OCI-LY3 (cell line): ENCODE data around the gene NOTCH3.

Experiments used
- H2AFZ ChIP-seq: fragments of 200-600, 300-600 bp; shearing (Covaris generic); 2 replicates; pipeline ENCODE4 v1.6.0; 2014; ENCODE audit warnings: antibody characterized with exemption, low read depth, low read length
- H3K27ac ChIP-seq: fragments of 200-600, 300-600 bp; sonication (generic); 2 replicates; pipeline ENCODE4 v1.5.1; 2014; ENCODE audit warnings: mild to moderate bottlenecking, low read length, moderate library complexity, mixed read lengths
- H3K27me3 ChIP-seq: fragments of 200-600, 300-600 bp; sonication (generic); 2 replicates; pipeline ENCODE4 v1.6.1; 2014; ENCODE audit warnings: low read depth, low read length, mixed read lengths
- H3K36me3 ChIP-seq: fragments of 200-600, 300-600 bp; sonication (generic); replicated peaks from 2 replicates; pipeline ENCODE3; 2014; ENCODE audit warnings: low read depth, low read length, mixed read lengths
- H3K4me1 ChIP-seq: fragments of 300-600, 200-600 bp; sonication (generic); 2 replicates; pipeline ENCODE4 v1.6.1; 2014; ENCODE audit warnings: low read length, mixed read lengths
- H3K4me2 ChIP-seq: fragments of 200-600, 300-600 bp; sonication (generic); 2 replicates; pipeline ENCODE4 v1.6.1; 2014; ENCODE audit warnings: low read length, mixed read lengths
- H3K4me3 ChIP-seq: fragments of 300-600, 200-600 bp; sonication (generic); 2 replicates; pipeline ENCODE4 v1.5.1; 2014; ENCODE audit warnings: antibody characterized with exemption, mild to moderate bottlenecking, low read length, moderate library complexity
- H3K79me2 ChIP-seq: fragments of 300-600, 200-600 bp; shearing (Covaris generic); 2 replicates; pipeline ENCODE4 v1.6.1; 2014; ENCODE audit warnings: mild to moderate bottlenecking, low read length, mixed read lengths
- H3K9ac ChIP-seq: fragments of 300-600, 200-600 bp; shearing (Covaris generic); 2 replicates; pipeline ENCODE4 v1.6.0; 2014; ENCODE audit warnings: mild to moderate bottlenecking, low read length, moderate library complexity
- H3K9me3 ChIP-seq: fragments of 200-600, 300-600 bp; shearing (Covaris generic); 2 replicates; pipeline ENCODE4 v1.6.1; 2014; ENCODE audit warnings: low read length, mixed read lengths; ENCODE audit not compliant: insufficient read depth
- H4K20me1 ChIP-seq: fragments of 200-600, 300-600 bp; sonication (generic); 2 replicates; pipeline ENCODE4 v1.6.1; 2016; ENCODE audit warnings: low read length, mixed read lengths; ENCODE audit not compliant: insufficient read depth
- CTCF ChIP-seq: fragments of 200-600, 300-600 bp; sonication (generic); IDR thresholded peaks from 2 replicates; pipeline ENCODE4 v1.5.1; 2014; ENCODE audit warnings: antibody characterized with exemption, low read length, low read depth
- EZH2phosphoT487 ChIP-seq: fragments of 200-600 bp; shearing (Covaris generic); IDR thresholded peaks from 2 replicates; pipeline ENCODE4 v1.6.1; 2018; ENCODE audit warnings: antibody characterized with exemption, mixed run types, low read depth

The NOTCH3 gene

GRCh38 chr19:15245370-15246197 is 44.8 kb upstream of the NOTCH3 start:
- no peaks in the 10 kb centered on the region for H3K9me3 ChIP-seq
- peaks cover 26% of the 10 kb centered on the region for H3K4me1 ChIP-seq
- no peak overlapping the region for H3K4me3 ChIP-seq
- H3K36me3 ChIP-seq = peaks cover 59% of the 10 kb centered on the region
- H3K27me3 ChIP-seq = no peaks in the 10 kb centered on the region
- no peak overlapping the region for H3K27ac ChIP-seq
- peaks cover 26% of the 10 kb centered on the region for H4K20me1 ChIP-seq
- peaks cover 30% of the 10 kb centered on the region for H3K79me2 ChIP-seq
- no peak overlapping the region for H3K4me2 ChIP-seq
- no peak overlapping the region for H2AFZ ChIP-seq
- TF ChIP-seq EZH2phosphoT487 (no peak), CTCF (no peak)
- H3K9ac ChIP-seq = no peak overlapping the region

GRCh38 chr19:15244808-15245207 is 44.0 kb upstream of the NOTCH3 start:
- Histone ChIP-seq H3K4me3 (no peak overlapping the region), H3K79me2 (peaks cover 23% of the 10 kb centered on the region; the same call in 1 of the 2 replicates), H3K4me2 (no peak overlapping the region), H4K20me1 (peaks cover 19% of the 10 kb centered on the region), H3K27me3 (no peaks in the 10 kb centered on the region), H2AFZ (no peak overlapping the region), H3K27ac (no peak overlapping the region), H3K9me3 (no peaks in the 10 kb centered on the region), H3K36me3 (peaks cover 66% of the 10 kb centered on the region), H3K4me1 (peaks cover 26% of the 10 kb centered on the region), H3K9ac (no peak overlapping the region)
- no peak for TF ChIP-seq EZH2phosphoT487

- H3K79me2 ChIP-seq = peaks cover 22% of the 10 kb centered on the region; the same call in 1 of the 2 replicates
- peaks cover 71% of the 10 kb centered on the region for H3K36me3 ChIP-seq
- no peak overlapping the region for H2AFZ ChIP-seq
- H3K9ac ChIP-seq = no peak overlapping the region
- H3K4me1 ChIP-seq = peaks cover 26% of the 10 kb centered on the region
- H3K4me2 ChIP-seq = no peak overlapping the region
- H3K4me3 ChIP-seq = no peak overlapping the region
- no peaks in the 10 kb centered on the region for H3K27me3 ChIP-seq
- H3K27ac ChIP-seq = no peak overlapping the region
- peaks cover 15% of the 10 kb centered on the region for H4K20me1 ChIP-seq
- TF ChIP-seq CTCF = no peak
- TF ChIP-seq EZH2phosphoT487 = no peak
- no peaks in the 10 kb centered on the region for H3K9me3 ChIP-seq
These were observed 43.5 kb upstream of the NOTCH3 start for GRCh38 chr19:15244106-15244803.

- no peak for TF ChIP-seq CTCF
- no peak for TF ChIP-seq EZH2phosphoT487
- Histone ChIP-seq H3K79me2 (peaks cover 14% of the 10 kb centered on the region; the same call in 1 of the 2 replicates), H3K27ac (no peak overlapping the region)
These were observed 42.6 kb upstream of the NOTCH3 start for GRCh38 chr19:15243236-15243957.

More at GRCh38 chr19:15243236-15243957, 42.6 kb upstream of the NOTCH3 start:
- no peak overlapping the region for H3K4me3 ChIP-seq
- peaks cover 17% of the 10 kb centered on the region for H3K4me1 ChIP-seq
- no peaks in the 10 kb centered on the region for H3K9me3 ChIP-seq
- H3K9ac ChIP-seq = no peak overlapping the region
- peaks cover 66% of the 10 kb centered on the region for H3K36me3 ChIP-seq
- H4K20me1 ChIP-seq = peaks cover 9% of the 10 kb centered on the region; the same call in 1 of the 2 replicates
- H3K27me3 ChIP-seq = no peaks in the 10 kb centered on the region
- no peak overlapping the region for H3K4me2 ChIP-seq
- H2AFZ ChIP-seq = no peak overlapping the region
